Anterior cingulate cortex (tissue), 58 donors: ENCODE results near the gene CAMTA1.

Source experiments
- DNase-seq, 58 donors: peaks; one replicate each; lab custom pipeline; 2025; lab: John Stamatoyannopoulos, UW

Gene CAMTA1

DNA sequence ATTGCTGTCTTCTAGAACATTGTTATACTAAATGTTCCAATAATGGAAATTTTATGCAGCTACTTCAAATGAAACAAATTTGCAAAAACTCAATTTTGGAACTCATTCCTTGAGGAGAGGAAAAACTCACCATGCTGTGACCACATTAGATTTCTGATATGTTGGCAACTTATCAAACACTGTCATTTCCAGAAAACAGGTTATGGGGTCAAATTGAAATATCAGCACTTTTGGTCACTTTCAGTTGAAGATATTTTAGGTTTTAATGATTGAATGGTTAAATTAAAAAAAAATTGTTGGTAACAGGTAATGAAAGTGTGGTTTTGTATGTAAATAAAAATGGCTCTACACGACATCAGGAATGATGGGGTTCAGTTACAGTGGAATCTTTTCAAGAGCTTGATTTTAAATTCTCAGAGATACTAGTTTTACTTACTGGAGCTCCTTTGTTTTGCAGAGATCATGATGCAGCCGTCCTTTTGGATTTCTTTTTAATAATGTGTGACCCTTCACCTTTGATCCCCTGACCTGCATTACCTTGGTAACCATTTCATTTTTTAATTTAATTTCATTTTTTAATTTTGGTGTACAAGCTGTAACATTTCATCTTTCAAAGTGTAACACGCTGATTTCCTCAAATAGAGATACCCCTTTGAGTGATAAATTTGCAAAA lies 86.2 kb downstream of the CAMTA1 start:
- DNase-seq = no peak

DNA sequence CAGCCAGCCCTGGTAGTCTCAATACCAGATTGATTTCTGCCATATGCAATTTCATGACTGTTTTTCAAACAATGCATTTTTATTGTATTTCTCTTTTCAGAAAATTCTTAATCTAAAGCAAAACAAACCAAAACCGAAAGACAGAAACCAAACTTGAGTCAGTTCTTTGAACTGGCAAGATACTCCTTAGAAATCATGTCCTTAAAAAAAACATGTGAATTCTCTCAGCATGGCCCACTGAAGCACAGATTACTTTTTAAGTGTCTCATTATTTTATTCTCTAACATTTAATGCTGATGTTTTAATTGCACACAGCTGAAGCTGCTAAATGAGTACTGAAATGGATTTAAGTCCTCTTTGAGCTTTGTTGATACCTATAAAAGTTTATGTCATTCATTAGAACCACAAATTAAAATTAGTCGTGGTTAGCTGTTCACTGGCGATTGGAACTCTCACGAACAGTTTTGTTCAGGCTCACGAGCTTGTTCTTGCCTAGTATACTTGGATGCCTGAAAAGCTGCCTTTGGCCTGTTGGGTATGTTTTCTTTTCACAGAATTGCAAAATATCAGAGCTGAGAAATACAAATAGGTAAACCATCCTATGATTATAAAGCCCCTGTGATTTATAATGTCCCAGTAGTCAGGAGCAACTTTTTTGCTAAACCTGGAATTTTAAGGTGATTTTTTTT lies 87.5 kb downstream of the CAMTA1 start:
- no peak for DNase-seq

DNA sequence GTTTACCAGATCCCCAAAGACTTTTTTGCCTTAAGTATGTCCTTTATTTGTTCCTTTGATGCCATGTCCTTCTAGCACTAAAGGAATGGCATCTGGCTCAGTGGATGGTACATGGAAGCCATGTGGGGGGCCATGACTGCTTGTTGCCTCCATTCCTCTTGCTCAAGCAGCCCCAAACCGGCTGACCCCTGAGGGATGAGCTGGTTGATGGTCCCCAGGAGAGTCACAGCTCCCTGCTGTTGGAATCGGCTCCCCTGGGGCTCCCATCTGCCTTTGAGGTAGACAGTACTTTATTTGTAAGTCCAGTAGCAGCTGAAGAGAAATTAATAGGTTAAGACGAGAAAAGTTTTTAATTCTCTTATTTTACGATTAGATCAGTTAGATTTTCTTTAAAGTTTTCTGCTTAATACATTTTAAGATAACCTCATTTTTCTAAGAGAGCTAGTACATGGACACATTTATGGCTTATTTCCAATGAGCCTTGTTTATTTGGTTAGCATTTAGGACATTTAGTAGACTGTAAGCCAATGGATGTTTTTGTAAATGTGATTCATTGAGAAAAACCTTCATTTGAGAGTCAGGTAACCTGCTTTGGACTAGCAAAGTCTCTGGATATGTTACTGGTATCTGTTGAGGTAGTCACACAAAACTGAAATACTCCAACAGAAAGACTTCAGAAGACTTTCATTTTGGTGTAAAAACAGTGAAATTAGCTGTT lies 88.2 kb downstream of the CAMTA1 start:
- no peak for DNase-seq

DNA sequence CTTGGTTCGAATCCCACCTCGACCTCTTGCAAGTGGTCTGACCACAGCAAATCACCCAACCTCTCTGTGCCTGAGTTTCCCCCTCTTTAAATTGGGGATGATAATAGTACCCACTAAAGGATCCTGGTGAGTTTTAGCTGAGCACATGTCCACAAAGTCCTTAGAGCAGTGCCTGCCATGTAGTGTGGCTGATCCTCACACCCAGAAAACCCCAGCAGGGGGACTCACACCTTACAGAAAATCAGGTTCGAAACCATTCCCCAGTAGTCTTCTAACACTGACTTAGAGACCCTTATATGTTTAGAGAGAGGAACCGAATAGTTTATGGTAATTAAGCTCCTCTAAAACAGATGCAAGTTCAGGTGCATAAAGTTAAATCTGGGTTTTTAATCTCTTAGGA lies 89.0 kb downstream of the CAMTA1 start:
- DNase-seq = no peak

DNA sequence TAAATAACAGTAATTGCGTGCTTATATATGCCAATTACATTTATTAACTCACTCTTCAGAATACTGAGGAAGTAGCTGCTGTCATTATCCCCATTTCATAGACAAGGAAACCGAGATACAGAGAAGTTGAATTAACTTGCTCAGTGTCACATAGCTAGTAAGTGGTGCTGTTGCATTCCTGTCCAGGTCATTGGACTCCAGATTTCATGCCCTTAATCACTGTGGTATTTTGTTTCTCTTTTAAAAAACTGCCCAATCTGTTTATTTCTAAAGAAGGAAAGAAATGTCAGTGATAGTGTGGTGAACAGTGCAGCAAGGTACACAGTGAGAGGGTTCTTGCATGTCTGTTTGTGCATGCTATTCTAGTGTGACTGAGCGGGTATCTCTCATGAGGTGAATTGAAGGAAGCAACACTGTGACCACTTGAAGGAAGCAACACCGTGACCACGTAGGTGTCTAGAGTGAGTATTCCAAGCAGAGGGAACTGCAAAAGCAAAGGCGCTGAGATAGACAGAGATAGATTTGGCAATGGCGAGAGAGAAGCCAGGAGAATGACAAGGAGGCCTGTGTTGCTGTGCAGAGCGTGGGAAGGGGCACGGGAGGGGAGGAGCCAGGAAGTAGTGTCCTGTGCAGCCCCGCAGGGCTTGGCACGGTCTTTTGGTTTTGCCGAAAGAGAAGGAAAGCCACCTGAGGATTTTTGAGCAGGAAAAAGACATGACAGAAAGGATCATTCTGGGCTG lies 95.9 kb downstream of the CAMTA1 start:
- DNase-seq = no peak

DNA sequence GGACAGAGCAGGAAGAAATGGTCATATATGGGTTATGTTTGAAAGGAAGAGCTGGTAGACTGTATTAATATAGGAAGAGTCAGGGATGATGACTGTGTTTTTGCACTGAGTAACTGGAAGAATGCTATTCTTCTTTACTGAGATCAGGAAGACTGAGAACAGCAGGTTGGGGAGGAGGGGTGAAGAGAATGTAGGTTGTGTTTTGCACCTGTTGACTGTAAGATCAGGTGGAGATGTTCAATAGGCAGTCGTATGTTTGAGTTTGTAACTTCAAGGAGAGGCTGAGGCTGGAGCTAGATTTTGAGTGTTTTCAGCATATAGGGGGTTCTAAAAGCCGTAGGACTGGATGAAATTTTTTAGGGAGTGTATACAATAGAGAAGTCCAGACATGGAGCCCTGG lies 97.2 kb downstream of the CAMTA1 start:
- DNase-seq = no peak

DNA sequence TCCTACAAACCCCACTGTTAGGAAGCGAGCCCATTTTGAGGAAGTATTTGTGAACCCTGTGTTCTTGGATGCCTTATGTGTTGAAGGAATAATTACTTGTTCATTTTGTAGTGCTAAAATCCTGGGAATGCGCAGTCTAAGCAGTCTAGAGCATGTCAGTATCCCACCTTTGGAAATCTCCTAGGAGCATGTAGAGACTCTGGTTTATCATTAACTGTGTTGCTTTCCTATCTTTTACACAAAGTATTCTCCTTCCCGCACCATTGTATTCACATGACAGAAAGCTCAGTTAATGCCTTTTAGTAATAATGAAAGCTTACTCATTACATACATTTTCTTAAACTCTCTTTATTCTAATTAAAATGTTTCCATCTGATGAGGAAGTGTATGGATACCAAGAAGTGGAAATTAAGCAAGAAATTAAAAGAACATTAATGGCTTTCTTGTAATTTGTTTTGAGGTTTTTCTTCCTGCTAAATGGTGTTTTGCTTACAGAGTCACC lies 99.4 kb downstream of the CAMTA1 start:
- no peak for DNase-seq

DNA sequence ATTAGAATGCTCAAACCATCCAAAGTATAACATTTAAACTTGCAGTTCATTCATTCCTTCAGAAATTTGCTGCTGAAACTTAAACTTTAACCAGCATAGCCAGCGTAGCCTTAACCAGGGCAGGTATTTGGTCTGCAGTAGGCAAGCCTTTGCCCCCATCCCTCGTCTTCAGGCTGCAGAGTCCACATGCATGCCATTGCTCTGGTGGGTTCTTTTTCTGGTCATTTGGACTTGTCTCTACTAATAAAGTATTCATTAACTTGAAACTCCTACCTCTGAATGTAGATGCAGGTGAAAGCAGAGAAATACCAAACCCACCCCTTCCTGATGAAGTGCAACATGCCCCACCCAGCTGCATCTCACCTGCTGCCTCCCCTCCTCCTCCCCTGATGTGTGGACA lies 100.2 kb downstream of the CAMTA1 start:
- DNase-seq = no peak

DNA sequence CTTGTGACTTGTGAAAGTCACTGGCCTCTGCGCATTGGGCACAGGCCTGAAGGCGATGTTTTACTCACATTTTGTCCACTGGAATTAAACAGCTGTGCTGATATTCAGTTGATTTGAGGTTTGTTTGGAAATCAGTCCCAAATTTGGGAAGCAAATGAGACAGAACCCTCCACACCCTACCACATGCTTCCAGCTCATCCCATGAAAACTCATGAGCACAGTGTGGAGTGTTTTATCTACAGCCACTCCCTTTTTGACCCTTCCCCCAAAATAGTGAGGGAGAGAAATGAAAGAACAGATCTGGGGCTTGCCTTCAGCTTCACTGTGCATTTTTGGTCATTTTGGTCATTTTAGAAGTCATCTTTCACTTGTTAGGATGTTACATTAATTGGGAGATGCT lies 101.3 kb downstream of the CAMTA1 start:
- DNase-seq = no peak

DNA sequence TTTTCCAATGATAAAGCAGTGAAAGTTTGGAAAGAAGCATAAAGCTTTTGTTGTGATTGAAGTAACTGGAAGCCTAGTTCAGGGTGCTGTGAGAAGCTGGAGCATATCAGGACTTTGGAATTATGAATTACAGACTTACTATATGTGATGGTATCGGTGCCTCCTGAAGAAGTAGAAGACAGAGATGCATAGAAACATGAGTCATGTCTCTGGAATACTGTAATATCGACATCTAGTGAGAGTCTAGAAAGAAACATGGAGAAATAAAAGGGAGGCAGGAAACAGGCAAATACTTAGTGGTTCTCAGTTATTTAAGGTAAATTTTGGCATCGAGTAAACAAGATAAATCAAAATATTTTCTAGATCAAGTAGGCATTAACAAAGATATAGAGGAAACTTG lies 103.0 kb downstream of the CAMTA1 start:
- DNase-seq = no peak

DNA sequence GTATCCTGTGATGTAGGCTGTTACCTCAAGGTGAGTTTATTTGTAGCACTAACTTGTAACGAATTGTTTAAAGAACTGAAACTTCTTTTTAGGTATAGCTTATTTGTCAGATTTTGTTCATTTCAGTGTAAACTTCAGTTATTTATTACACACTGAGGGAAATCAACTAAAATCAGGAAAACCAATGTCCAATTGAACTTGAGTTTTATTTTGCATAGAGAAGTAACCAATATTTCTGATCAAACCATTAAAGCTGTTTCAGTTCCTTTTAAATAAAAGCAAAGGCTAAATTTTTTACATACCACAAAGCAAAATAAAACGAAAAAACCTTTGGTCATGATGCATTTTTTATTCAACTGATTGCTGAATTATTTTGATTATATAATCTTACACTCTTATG lies 103.6 kb downstream of the CAMTA1 start:
- no peak for DNase-seq

DNA sequence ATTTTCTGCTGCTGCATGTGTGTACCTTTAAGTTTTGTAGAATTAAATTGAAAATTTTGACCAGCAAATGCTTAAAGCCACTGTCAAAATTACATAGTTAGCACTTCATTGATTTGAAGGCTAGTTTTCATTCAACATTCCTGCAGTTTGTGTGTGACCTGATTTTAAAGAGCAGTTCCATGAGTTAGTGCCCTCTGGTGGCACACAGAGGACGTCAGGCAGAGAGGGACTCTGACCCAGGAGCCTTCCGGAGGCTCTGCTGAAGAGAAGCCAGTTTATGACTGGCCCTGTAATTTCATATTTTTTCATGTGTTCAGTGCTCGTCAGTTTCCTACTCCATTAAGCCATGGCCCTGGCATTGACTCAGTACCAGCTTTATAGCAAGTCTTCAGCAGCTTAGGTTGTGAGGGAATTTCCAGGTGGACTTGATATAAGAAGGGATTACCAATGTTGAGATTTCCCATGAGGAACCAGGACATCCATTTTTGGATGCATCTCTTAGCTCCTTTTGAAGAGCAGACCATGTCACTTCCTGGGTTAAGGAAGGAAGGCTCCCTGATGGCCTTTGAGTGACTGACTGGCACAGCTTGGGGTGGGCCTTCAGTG lies 104.7 kb downstream of the CAMTA1 start:
- DNase-seq = peak in 22 of 58 donors; percentile 2 to 49 (median 19)

DNA sequence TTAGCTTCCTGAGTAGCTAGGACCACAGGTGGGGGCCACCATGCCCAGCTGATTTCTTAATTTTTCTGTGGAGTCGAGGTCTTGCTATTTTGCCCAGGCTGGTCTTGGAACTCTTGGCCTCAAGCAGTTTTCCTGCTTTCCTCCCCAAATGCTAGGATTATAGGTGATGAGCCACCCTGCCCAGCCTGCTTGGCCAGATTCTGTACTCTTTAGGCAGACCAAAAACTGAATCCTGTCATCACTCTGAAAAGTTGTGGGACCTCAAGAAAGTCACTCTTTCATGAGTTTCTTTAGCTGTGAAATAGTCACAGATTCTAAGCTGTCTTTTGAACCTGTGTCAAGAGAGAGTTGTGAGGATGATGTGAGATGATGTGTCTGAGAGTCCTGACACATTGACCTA lies 105.4 kb downstream of the CAMTA1 start:
- DNase-seq = no peak

DNA sequence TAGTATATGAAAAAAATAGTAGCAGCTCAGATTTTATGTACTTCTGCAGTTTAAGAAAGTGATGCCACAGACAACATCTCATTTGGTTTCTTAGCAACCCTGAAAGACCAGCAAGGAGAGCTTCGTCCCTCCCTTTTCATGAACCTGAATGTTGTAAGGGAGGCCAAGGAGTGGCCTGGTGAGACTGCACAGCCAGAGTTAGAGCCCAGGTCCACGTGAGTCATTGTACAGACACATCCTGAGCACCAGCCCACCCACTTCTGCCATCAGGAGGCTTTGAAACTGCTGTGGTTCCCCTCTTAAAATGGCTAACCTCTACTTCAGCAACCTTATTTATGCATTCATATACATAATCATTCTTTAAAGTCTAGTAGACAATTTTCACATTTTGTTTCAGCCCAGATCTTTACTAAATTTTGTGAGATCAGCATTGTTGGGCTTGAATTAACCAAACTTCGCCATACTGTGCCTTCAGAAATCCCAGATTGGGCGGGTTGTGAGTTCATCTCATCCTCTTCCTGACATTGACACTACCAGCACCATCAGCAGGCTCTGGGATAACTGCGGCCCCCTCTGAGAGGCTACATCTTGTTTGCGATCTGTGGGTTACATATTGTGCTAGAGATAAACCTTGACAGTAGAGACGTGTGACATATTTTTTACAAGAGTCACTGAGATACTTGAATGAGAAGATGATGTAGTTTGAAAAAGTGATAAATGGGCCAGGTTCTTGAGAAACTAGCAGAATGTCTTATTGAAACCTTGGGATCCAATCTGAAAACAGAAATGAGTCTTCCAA lies 106.7 kb downstream of the CAMTA1 start:
- DNase-seq = no peak

DNA sequence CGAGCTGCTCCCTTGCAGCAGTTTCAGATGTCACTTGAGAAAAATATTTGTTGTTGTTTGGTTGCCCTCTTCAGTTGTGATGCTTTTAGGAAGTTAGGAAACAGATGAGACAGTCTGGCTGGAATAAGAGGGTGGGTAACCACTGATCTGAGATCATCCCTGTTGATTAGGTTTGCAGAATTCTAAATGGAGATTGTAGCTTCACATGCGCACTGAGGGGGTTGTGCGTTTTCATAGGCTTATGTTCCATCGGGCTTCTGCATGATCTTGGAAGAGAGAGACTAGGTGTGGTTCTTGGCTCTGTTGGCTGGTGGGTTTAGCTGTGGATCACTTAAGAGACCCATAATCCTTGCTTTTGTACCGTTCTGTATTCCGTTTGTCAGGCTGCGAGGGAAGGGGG lies 108.1 kb downstream of the CAMTA1 start:
- peak in 1 of 58 donors; percentile 13 for DNase-seq

DNA sequence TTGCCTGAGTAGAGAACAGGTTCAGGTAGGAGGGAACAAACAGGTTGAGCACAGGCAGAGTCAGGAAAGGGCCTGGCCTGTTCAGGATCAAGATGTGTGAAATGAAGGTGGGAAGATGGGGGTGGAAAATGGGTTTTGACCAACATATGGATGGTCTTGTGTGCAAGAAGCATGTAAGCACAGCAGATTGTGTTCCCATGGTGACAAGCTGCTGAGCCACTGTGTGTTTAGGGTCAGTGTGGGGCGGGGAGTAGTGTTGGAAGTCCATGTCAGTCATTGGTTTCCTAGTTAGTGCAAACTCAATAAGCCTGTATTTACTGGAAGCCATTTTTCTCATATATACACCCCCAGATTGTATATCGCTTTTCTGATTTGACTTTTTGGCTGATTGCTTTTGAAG lies 111.9 kb downstream of the CAMTA1 start:
- DNase-seq = no peak

DNA sequence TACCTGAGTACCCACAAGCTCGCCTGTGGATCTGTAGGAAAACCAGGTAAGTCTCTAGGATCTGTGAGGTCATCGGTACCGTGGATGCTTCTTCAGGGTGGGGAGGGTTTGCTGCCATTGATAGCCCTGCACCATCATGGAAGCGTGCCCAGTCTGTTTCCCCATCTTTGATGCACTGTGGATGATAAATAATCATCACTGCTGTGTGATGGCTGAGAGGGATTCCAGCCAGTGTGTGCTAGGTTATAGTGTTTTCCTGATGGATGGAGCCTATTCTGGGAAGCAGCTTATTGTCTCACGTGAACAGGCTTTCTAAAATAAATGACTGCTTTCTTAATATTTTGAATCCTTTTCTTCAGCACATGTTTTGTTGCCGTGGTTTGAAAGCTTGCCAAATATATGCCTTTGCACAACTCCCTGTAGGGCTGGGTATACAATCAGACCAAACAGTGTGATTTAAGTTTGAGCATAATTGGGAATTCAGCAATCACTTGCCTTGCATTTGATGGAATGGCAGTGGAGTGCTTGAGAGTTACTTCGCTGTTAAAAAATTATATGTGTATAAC lies 113.8 kb downstream of the CAMTA1 start:
- no peak for DNase-seq

DNA sequence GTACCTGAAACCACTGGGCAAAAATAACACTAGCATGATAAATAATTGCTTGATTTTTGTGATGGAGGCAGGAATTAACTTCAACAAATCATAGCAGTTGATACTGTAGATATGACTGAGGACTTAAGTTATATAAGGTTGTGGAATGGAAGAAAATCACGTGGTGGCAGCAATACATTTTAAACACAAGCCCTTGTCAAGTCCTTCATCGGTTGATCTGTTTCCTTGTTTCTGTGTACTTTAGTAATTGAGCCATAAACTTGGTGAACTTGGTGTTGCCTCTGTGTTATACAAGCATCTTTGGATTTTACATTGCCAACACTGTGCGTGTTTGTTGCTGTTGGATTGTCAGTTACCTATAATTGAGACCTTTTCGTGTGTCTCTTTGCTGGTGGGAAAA lies 114.4 kb downstream of the CAMTA1 start:
- DNase-seq = no peak

DNA sequence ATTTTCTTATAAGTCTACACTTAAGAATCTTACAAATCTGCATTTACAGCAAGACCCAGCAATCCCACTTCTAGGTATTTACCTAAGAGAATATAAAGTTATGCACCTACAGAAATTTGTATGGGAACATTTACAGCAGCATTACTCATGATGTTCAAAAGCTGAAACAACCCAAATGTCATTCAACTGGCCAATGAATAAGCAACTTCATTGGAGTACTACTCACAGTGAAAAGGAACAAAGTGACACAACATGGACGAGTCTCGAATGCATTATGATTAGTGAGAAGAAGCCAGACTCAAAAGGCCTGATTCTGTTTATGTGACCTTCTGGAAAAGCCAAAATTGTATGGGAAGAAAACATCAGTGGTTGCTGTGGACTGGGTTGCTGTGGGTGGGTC lies 116.9 kb downstream of the CAMTA1 start:
- no peak for DNase-seq
